Adrenal gland (tissue), 12 donors: Measurements from ENCODE around the gene TBC1D20. TPM values are rescaled to one million over a fixed set of nuclear protein-coding genes. Genes with fewer than 3 reads are reported as not detected.

Experiments
- DNase-seq, 7 donors: peaks; one replicate each; pipeline ENCODE4 v3.0.0-alpha.2; 2019 to 2020
- H3K27ac ChIP-seq, 5 donors: fragments of 200-600 bp; sonication (generic) in 4 of 5; 1 replicate in 3 of 5; 2 replicates in 2 of 5; pipeline versions ENCODE4 v1.5.1 to v1.8.0; 2016 to 2020; ENCODE audit warnings: mild to moderate bottlenecking in 1 of 5
- H3K27me3 ChIP-seq: fragments of 200-600 bp; 2 replicates; pipeline ENCODE4 v1.8.0; 2021
- H3K36me3 ChIP-seq, 2 donors: fragments of 200-600 bp; replicated peaks in 1 of 2; 1 replicate in 1 of 2; 2 replicates in 1 of 2; pipeline versions ENCODE4 v1.5.1 to v1.8.0; 2018 to 2022
- H3K4me1 ChIP-seq, 2 donors: fragments of 200-600 bp; replicated peaks in 1 of 2; 1 replicate in 1 of 2; 2 replicates in 1 of 2; pipeline versions ENCODE4 v1.5.1 to v1.8.0; 2018 to 2021
- H3K4me3 ChIP-seq, 4 donors: fragments of 200-600 bp; sonication (generic) in 3 of 4; one replicate each; pipeline ENCODE4 v1.5.1; 2016 to 2018
- H3K9me3 ChIP-seq, 3 donors: fragments of 200-600 bp; sonication (generic) in 1 of 3; replicated peaks in 1 of 3; 1 replicate in 2 of 3; 2 replicates in 1 of 3; pipeline versions ENCODE4 v1.5.1 to v1.8.0; 2016 to 2021
- POLR2A ChIP-seq, 2 donors: fragments of 450-650 bp; IDR thresholded peaks; one replicate each; pipeline ENCODE4 v1.6.1; 2017; ENCODE audit warnings: antibody characterized with exemption in 2 of 2, mild to moderate bottlenecking in 2 of 2, moderate library complexity in 1 of 2
- WGBS, 4 donors: extraction: QIAGEN DNeasy Blood & Tissue Kit in 2 of 4; methylation state at CpG; one replicate each; pipeline versions ENCODE4 v1.1.5 to v1.1.7; 2013 to 2017; 5-methylcytosine and 5-hydroxymethylcytosine counted together
- intact Hi-C, 2 donors: fragments of 100-400 bp; cut with DNase I; formaldehyde crosslinking; loops; one replicate each; pipeline versions ENCODE4 v1.14.1 to v1.15.0; 2022 to 2023
- polyA plus RNA-seq, 3 donors: library from polyadenylated mRNA; stranded (reverse); fragments of 200-250 nt in 2 of 3; fragments of 350-450 nt in 1 of 3; fragmentation: Illumina TruSeq in 1 of 3; extraction: RNeasy Lipid Tissue Mini Kit (QIAGEN cat#74804) in 1 of 3; gene quantifications; one replicate each; pipeline ENCODE4 v1.2.3, GENCODE V29; 2013 to 2014
- total RNA-seq, 9 donors: library from RNA; depleted of rRNA in 4 of 9; stranded (reverse); fragments of >200 nt in 4 of 9; fragments of 120-200 nt in 1 of 9; fragmentation: NEBNext Ultra II Directional in 1 of 9; extraction: Animal tissue kit (Norgen Biotek cat#: 25700) in 1 of 9; gene quantifications; one replicate each; pipeline versions ENCODE4 v1.1.0 to v1.2.4, GENCODE V29; 2013 to 2023
- TF ChIP-seq, protein P1 (sequence below), 6 experiments: fragments of 450-650 bp in 4 of 6; fragments of 200-600 bp in 2 of 6; sonication (generic) in 1 of 6; IDR thresholded peaks; 1 replicate in 5 of 6; 2 replicates in 1 of 6; pipeline versions ENCODE4 v1.5.1 to v1.8.0; 2016 to 2021; ENCODE audit warnings: antibody characterized with exemption in 6 of 6, mild to moderate bottlenecking in 2 of 6, moderate library complexity in 1 of 6
- donor health status: healthy with polysubstance abuse.
- donor health status: Bipolar disorder and iron deficiency.
- donor health status: DM: yes; HTN: yes; CAD: no.
- donor health status: DM: no; HTN: no; CAD: no.
- donor health status: DM: no; HTN: no; CAD: no.
- donor health status: DM: yes; HTN: yes; CAD: no.

TBC1D20 gene
- total and polyA plus RNA-seq, 12 donors = 23.8 to 53.6 (median 44.3) TPM

DNA sequence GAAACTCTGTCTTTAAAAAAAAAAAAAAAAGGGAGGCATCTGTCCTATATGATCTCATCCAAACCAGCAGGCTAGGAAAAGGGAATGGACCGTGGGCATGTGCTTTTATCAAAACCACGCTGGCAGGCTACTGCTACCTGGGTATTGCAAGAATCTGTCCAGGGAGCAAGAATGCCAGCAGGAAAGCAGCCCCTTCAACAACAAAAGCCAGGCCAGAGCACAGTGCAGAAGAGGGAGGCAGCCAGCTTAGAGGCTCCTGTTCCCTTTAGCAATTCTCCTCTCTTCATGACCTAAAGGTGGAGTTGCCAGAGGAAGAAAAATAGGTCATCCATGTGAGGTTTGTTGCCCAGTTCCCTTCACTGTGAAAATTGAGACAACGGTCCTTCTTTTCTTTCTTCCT, 18.2 kb downstream of the TBC1D20 start:
- DNase-seq = peak in 1 of 7 donors; percentile 12

DNA sequence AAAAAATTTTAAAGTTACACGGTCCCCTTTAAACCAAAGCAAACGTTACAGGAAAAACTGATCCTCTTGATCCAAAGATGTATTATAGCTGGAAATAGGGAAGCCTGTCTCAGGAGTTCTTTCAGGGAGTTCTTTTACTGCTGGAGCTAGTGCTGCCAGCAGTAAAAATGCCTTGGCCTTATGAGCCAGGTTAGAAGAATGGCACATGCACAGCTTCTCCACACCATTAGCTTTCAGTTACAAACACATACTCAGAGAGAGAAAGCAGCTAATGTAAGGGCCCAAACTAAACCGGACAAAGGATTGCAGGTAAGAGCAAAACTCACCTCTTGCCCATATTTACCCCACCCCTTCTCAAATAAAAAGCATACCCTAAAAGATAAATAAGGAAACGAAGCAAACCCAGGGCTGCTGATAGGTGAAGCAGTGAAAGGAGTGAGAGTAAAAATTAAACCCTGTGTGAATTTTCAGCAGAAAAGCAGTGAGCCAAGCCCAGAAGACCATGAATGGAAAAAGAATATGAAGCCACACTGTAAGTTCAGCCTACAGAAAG, 19.0 kb downstream of the TBC1D20 start:
- no peaks in the 10 kb centered on the region for H3K9me3 ChIP-seq
- peaks cover 0 to 83% of the 10 kb centered on the region in 2 donors for H3K36me3 ChIP-seq
- H3K27me3 ChIP-seq = no peaks in the 10 kb centered on the region
- H3K4me1 ChIP-seq = peaks cover 24% of the 10 kb centered on the region in 2 donors
- no peak for DNase-seq
- H3K4me3 ChIP-seq = no peak overlapping the region
- peak overlapping the region in 1 of 5 donors; percentile 63 for H3K27ac ChIP-seq
- WGBS, 4 donors = 91 to 95% (median 92%) methylated on average over 4 of the region's 4 CpGs
- intact Hi-C loops = no loop called here
- TF ChIP-seq, protein P1, sequence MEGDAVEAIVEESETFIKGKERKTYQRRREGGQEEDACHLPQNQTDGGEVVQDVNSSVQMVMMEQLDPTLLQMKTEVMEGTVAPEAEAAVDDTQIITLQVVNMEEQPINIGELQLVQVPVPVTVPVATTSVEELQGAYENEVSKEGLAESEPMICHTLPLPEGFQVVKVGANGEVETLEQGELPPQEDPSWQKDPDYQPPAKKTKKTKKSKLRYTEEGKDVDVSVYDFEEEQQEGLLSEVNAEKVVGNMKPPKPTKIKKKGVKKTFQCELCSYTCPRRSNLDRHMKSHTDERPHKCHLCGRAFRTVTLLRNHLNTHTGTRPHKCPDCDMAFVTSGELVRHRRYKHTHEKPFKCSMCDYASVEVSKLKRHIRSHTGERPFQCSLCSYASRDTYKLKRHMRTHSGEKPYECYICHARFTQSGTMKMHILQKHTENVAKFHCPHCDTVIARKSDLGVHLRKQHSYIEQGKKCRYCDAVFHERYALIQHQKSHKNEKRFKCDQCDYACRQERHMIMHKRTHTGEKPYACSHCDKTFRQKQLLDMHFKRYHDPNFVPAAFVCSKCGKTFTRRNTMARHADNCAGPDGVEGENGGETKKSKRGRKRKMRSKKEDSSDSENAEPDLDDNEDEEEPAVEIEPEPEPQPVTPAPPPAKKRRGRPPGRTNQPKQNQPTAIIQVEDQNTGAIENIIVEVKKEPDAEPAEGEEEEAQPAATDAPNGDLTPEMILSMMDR (IDR thresholded peaks at IDR 0.05) = no peak
- no peak for TF ChIP-seq POLR2A (IDR thresholded peaks at IDR 0.05)

More for the DNA sequence above, 18.2 kb downstream of the TBC1D20 start:
- intact Hi-C loops = no loop called here
- no peak for TF ChIP-seq POLR2A (IDR thresholded peaks at IDR 0.05)
- TF ChIP-seq, protein P1 (IDR thresholded peaks at IDR 0.05) = no peak
- no peaks in the 10 kb centered on the region for H3K9me3 ChIP-seq
- peaks cover 24% of the 10 kb centered on the region in 2 donors for H3K4me1 ChIP-seq
- peak overlapping the region in 2 of 5 donors; percentile 43 to 63 for H3K27ac ChIP-seq
- no peak overlapping the region for H3K4me3 ChIP-seq
- no peaks in the 10 kb centered on the region for H3K27me3 ChIP-seq
- H3K36me3 ChIP-seq = peaks cover 0 to 75% of the 10 kb centered on the region in 2 donors
- 64 to 78% (median 73%) methylated on average over 3 of the region's 3 CpGs for WGBS, 4 donors

DNA sequence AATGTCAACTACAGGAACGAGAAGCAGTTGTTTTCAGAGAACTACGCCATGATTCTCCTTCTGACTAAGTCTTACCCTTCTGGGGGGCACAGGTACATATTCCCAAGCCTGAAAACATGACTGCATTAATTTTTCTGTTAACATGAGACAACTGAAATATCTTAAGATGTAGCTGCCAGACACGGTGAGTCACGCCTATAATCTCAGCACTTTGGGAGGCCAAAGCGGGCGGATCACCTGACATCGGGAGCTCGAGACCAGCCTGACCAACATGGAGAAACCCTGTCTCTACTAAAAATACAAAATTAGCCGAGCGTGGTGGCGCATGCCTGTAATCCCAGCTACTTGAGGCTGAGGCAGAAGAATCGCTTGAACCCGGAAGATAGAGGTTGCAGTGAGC, 21.7 kb downstream of the TBC1D20 start:
- H3K9me3 ChIP-seq = no peaks in the 10 kb centered on the region
- intact Hi-C loops = no loop called here
- 88 to 94% (median 91%) methylated on average over 13 of the region's 13 CpGs for WGBS, 4 donors
- TF ChIP-seq, protein P1 (IDR thresholded peaks at IDR 0.05) = no peak
- no peak for TF ChIP-seq POLR2A (IDR thresholded peaks at IDR 0.05)
- H3K27ac ChIP-seq = no peak overlapping the region
- peaks cover 0 to 93% of the 10 kb centered on the region in 2 donors for H3K36me3 ChIP-seq
- no peak overlapping the region for H3K4me3 ChIP-seq
- no peaks in the 10 kb centered on the region for H3K27me3 ChIP-seq
- peaks cover 19 to 25% of the 10 kb centered on the region in 2 donors for H3K4me1 ChIP-seq
- DNase-seq = peak in 1 of 7 donors; percentile 11

DNA sequence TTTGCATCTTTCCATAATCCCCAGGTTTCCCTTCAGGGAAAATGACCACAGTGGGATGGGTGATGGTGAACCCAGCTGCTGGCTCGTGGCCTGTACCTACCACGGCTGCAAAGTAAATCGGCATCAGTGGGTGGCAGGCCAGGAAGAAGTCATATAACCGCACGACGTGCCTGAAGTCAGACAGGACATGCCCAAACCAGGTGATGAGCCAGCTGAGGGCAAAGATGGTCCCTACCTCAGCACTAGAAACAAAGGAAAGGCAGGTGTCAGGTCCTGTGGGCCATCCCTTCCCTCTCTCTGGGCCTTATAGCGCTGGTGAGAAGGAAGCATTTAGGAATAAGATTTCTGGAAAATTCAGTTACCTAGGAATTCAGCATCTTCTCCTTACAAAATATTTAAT, 22.2 kb downstream of the TBC1D20 start:
- peaks cover 14 to 25% of the 10 kb centered on the region in 2 donors for H3K4me1 ChIP-seq
- no peak overlapping the region for H3K27ac ChIP-seq
- TF ChIP-seq, protein P1 (IDR thresholded peaks at IDR 0.05) = no peak
- TF ChIP-seq POLR2A (IDR thresholded peaks at IDR 0.05) = no peak
- peaks cover 0 to 93% of the 10 kb centered on the region in 2 donors for H3K36me3 ChIP-seq
- no peak overlapping the region for H3K4me3 ChIP-seq
- DNase-seq = peak in 1 of 7 donors; percentile 5
- WGBS, 4 donors = 92 to 97% (median 95%) methylated on average over 7 of the region's 7 CpGs
- no peaks in the 10 kb centered on the region for H3K9me3 ChIP-seq
- intact Hi-C loops = no loop called here
- no peaks in the 10 kb centered on the region for H3K27me3 ChIP-seq
